ENCODE results near the gene AHI1. TPM values are rescaled to one million over a fixed set of nuclear protein-coding genes. Genes with fewer than 3 reads are reported as not detected.

The AHI1 gene
- total and polyA plus RNA-seq, 10 of the 15 experiments (the other 5 are each of a cell fraction or from before 2014, with no cell fraction given): 3.2 to 9.5 (median 4.6) TPM

- peak; percentile 96 for TF ChIP-seq ATF2 (IDR thresholded peaks at IDR 0.05; ENCODE audit: low read length)
- no peak for TF ChIP-seq CEBPB (IDR thresholded peaks at IDR 0.05; ENCODE audit: borderline replicate concordance in 1 of 2, low read depth in 2 of 2, low read length in 2 of 2)
- TF ChIP-seq BMI1 (IDR thresholded peaks at IDR 0.05; ENCODE audit: borderline replicate concordance): peak; percentile 65; the same call in 1 of the 2 replicates
- 0 out of 2 replicates have a peak, but pooled peaks have one; percentile 28 for TF ChIP-seq NBN (IDR thresholded peaks at IDR 0.05)
- no peak for TF ChIP-seq ZNF207 (IDR thresholded peaks at IDR 0.05; ENCODE audit: borderline replicate concordance)
- peak in 1 of 2 experiments; percentile 58; a peak in 1 of 4 replicates for TF ChIP-seq SRF (IDR thresholded peaks at IDR 0.05; ENCODE audit: low read depth in 2 of 2, low read length in 2 of 2)
- TF ChIP-seq DPF2 (IDR thresholded peaks at IDR 0.05): peak; percentile 84
- TF ChIP-seq E4F1 (IDR thresholded peaks at IDR 0.05; ENCODE audit: borderline replicate concordance, partially characterized antibody): no peak
- no peak for TF ChIP-seq SIX5 (IDR thresholded peaks at IDR 0.05; ENCODE audit: low read depth, low read length, severe bottlenecking)
- TF ChIP-seq IRF5 (IDR thresholded peaks at IDR 0.05; ENCODE audit: borderline replicate concordance): no peak
- no peak for TF ChIP-seq ZBTB4 (CRISPR knock-in tag; IDR thresholded peaks at IDR 0.05)
- no peak for TF ChIP-seq ESRRA (IDR thresholded peaks at IDR 0.05; ENCODE audit: low read length)
- TF ChIP-seq KDM1A (IDR thresholded peaks at IDR 0.05; ENCODE audit: borderline replicate concordance): no peak
- TF ChIP-seq IRF4 (IDR thresholded peaks at IDR 0.05; ENCODE audit: low read depth, low read length): peak; percentile 89
- peak in 1 of 2 experiments; percentile 51; a peak in 2 of 4 replicates for TF ChIP-seq IKZF2 (IDR thresholded peaks at IDR 0.05)
- no peak for TF ChIP-seq NFYA (IDR thresholded peaks at IDR 0.05; ENCODE audit: borderline replicate concordance, low read depth, low read length)
- TF ChIP-seq EP300 (IDR thresholded peaks at IDR 0.05; ENCODE audit: borderline replicate concordance in 1 of 2, control insufficient read depth in 1 of 2, low read depth in 2 of 2, low read length in 2 of 2): peak in 1 of 2 experiments; percentile 68; a peak in 1 of 4 replicates
- TF ChIP-seq GABPA (IDR thresholded peaks at IDR 0.05; ENCODE audit: low read depth): peak; percentile 58
- TF ChIP-seq TCF7 (IDR thresholded peaks at IDR 0.05; ENCODE audit: borderline replicate concordance): 0 out of 2 replicates have a peak, but pooled peaks have one; percentile 43
These were observed 115.3 kb downstream of the AHI1 start (continued) for GRCh38 chr6:135382182-135382628.

All from GM12878 (cell line).